HTERT RPE-1 (cell line): ENCODE measurements around the gene SRBD1.

Experiments
- in situ Hi-C: fragments of 300-500 bp; cut with MboI; formaldehyde crosslinking; loops from 4 replicates; pipeline ENCODE4 v1.14.3; 2020; ENCODE audit warnings: low sequenced_read_pairs

Gene SRBD1

GRCh38 chr2:45602624-45603023, 8.4 kb downstream of the SRBD1 start:
- in situ Hi-C loops, result no loop called here

- in situ Hi-C loops, result no loop called here
These were observed 12.5 kb downstream of the SRBD1 start for GRCh38 chr2:45598545-45598944.

GRCh38 chr2:45596761-45597160, 14.3 kb downstream of the SRBD1 start:
- in situ Hi-C loops, result no loop called here

GRCh38 chr2:45595721-45596435, 15.2 kb downstream of the SRBD1 start:
- in situ Hi-C loops, result no loop called here

GRCh38 chr2:45591073-45591472, 20.0 kb downstream of the SRBD1 start:
- in situ Hi-C loops, result no loop called here

GRCh38 chr2:45588158-45588829, 22.8 kb downstream of the SRBD1 start:
- in situ Hi-C loops, result no loop called here

GRCh38 chr2:45586600-45586999, 24.5 kb downstream of the SRBD1 start:
- in situ Hi-C loops, result no loop called here

- in situ Hi-C loops, result no loop called here
These were observed 25.7 kb downstream of the SRBD1 start for GRCh38 chr2:45585267-45585861.

- in situ Hi-C loops, result no loop called here
These were observed 27.1 kb downstream of the SRBD1 start for GRCh38 chr2:45583977-45584376.

GRCh38 chr2:45582522-45582921, 28.5 kb downstream of the SRBD1 start:
- in situ Hi-C loops, result no loop called here

GRCh38 chr2:45578056-45578843, 32.8 kb downstream of the SRBD1 start:
- in situ Hi-C loops, result no loop called here

GRCh38 chr2:45577441-45577840, 33.6 kb downstream of the SRBD1 start:
- in situ Hi-C loops, result no loop called here

GRCh38 chr2:45575881-45576280, 35.2 kb downstream of the SRBD1 start:
- in situ Hi-C loops, result no loop called here

- in situ Hi-C loops, result no loop called here
These were observed 38.1 kb downstream of the SRBD1 start for GRCh38 chr2:45572979-45573378.

GRCh38 chr2:45571940-45572339, 39.1 kb downstream of the SRBD1 start:
- in situ Hi-C loops, result no loop called here

- in situ Hi-C loops, result no loop called here
These were observed 40.3 kb downstream of the SRBD1 start for GRCh38 chr2:45570671-45571334.

GRCh38 chr2:45568935-45569334, 42.1 kb downstream of the SRBD1 start:
- in situ Hi-C loops, result no loop called here

GRCh38 chr2:45567974-45568789, 42.9 kb downstream of the SRBD1 start:
- in situ Hi-C loops, result no loop called here

- in situ Hi-C loops, result no loop called here
These were observed 43.6 kb downstream of the SRBD1 start for GRCh38 chr2:45567288-45567963.
